H1 (cell line): ENCODE measurements around the gene CUTC. TPM values are rescaled to one million over a fixed set of nuclear protein-coding genes. Genes with fewer than 3 reads are reported as not detected.
A peak's percentile ranks its signal among the peaks of the same experiment; 100 is the strongest.

Source experiments
- CTCF ChIA-PET: fragments of 300-600 bp; sonication (Branson Sonifier 250); formaldehyde crosslinking; loops from one replicate; lab custom pipeline; 2021; ENCODE audit not compliant: partially characterized antibody; lab: Charles Lee
- POLR2A ChIA-PET: fragments of 300-600 bp; sonication (Branson Sonifier 250); formaldehyde crosslinking; loops from one replicate; lab custom pipeline; 2021; ENCODE audit warnings: inconsistent platforms; ENCODE audit not compliant: partially characterized antibody; lab: Charles Lee
- DNase-seq, 2 experiments: peaks; one replicate each; pipeline versions ENCODE4 v3.0.0 to v3.0.0-alpha.2; 2010 to 2022; ENCODE audit warnings: low spot score in 2 of 2, low read depth in 1 of 2, mixed read lengths in 1 of 2
- FAIRE-seq: peaks from 2 replicates; lab custom pipeline; 2011; peaks lifted over from hg19 to GRCh38; lab: Jason Lieb, UNC
- H2AFZ ChIP-seq: 2 replicates; pipeline ENCODE4 v1.8.1; 2012; ENCODE audit warnings: low read length, inconsistent platforms
- H2AK5ac ChIP-seq: 2 replicates; pipeline ENCODE4 v1.6.1; 2013; ENCODE audit warnings: low read depth, low read length
- H2BK120ac ChIP-seq: replicated peaks from 2 replicates; pipeline ENCODE3; 2013; ENCODE audit warnings: low read depth, low read length, inconsistent platforms
- H2BK12ac ChIP-seq: 2 replicates; pipeline ENCODE4 v1.6.1; 2013; ENCODE audit warnings: low read depth, low read length
- H2BK15ac ChIP-seq: 2 replicates; pipeline ENCODE4 v1.6.1; 2013; ENCODE audit warnings: low read length
- H2BK20ac ChIP-seq: 2 replicates; pipeline ENCODE4 v1.6.1; 2013; ENCODE audit warnings: low read length
- H2BK5ac ChIP-seq: 2 replicates; pipeline ENCODE4 v1.6.1; 2013; ENCODE audit warnings: low read depth, low read length
- H3K14ac ChIP-seq: 2 replicates; pipeline ENCODE4 v1.6.1; 2013; ENCODE audit warnings: inconsistent platforms; ENCODE audit not compliant: insufficient read length
- H3K18ac ChIP-seq: 2 replicates; pipeline ENCODE4 v1.6.1; 2013; ENCODE audit warnings: low read length; ENCODE audit errors: extremely low read depth
- H3K23ac ChIP-seq: 2 replicates; pipeline ENCODE4 v1.6.1; 2013; ENCODE audit warnings: inconsistent platforms; ENCODE audit not compliant: insufficient read length
- H3K23me2 ChIP-seq: 2 replicates; pipeline ENCODE4 v1.6.1; 2013; ENCODE audit warnings: low read depth, low read length
- H3K27ac ChIP-seq: 2 replicates; pipeline ENCODE4 v1.6.1; 2011; ENCODE audit warnings: low read depth, low read length, inconsistent platforms
- H3K27me3 ChIP-seq, 4 experiments: replicated peaks in 1 of 4; 1 replicate in 1 of 4; 2 replicates in 3 of 4; pipeline versions ENCODE4 v1.6.1 to v1.8.1; 2011 to 2013; ENCODE audit warnings: low read length in 3 of 4, mild to moderate bottlenecking in 3 of 4, inconsistent platforms in 2 of 4, mixed read lengths in 2 of 4, moderate library complexity in 1 of 4; ENCODE audit not compliant: control insufficient read depth in 3 of 4, insufficient read depth in 3 of 4; ENCODE audit errors: extremely low read depth in 1 of 4
- H3K36me3 ChIP-seq, 4 experiments: 2 replicates each; pipeline versions ENCODE4 v1.6.1 to v1.8.1; 2011 to 2013; ENCODE audit warnings: mild to moderate bottlenecking in 4 of 4, low read length in 3 of 4, moderate library complexity in 2 of 4, control low read depth in 1 of 4, inconsistent platforms in 1 of 4; ENCODE audit not compliant: insufficient read depth in 4 of 4, control insufficient read depth in 2 of 4
- H3K4ac ChIP-seq: replicated peaks from 2 replicates; pipeline ENCODE3; 2013; ENCODE audit warnings: low read length, low read depth, mixed read lengths, inconsistent platforms; ENCODE audit not compliant: insufficient read length
- H3K4me1 ChIP-seq, 4 experiments: replicated peaks in 1 of 4; 1 replicate in 1 of 4; 2 replicates in 3 of 4; pipeline versions ENCODE4 v1.6.1 to v1.8.1; 2011 to 2013; ENCODE audit warnings: low read length in 3 of 4, inconsistent platforms in 2 of 4, mixed read lengths in 1 of 4; ENCODE audit not compliant: insufficient read depth in 4 of 4, control insufficient read depth in 3 of 4
- H3K4me2 ChIP-seq, 2 experiments: 2 replicates each; pipeline versions ENCODE4 v1.6.1 to v1.8.1; 2011 to 2013; ENCODE audit warnings: low read depth in 2 of 2, low read length in 2 of 2, control low read depth in 1 of 2, inconsistent platforms in 1 of 2, mild to moderate bottlenecking in 1 of 2; ENCODE audit not compliant: insufficient read depth in 1 of 2
- H3K4me3 ChIP-seq, 4 experiments: fragments of 200-600, 300-600 bp in 1 of 4; sonication (generic), shearing (Covaris generic), sonication (Bioruptor Twin) in 1 of 4; 2 replicates each; pipeline versions ENCODE4 v1.5.1 to v1.8.1; 2011 to 2016; ENCODE audit warnings: low read length in 4 of 4, low read depth in 3 of 4, control low read depth in 2 of 4, inconsistent platforms in 2 of 4, mild to moderate bottlenecking in 2 of 4, mixed read lengths in 1 of 4, moderate library complexity in 1 of 4; ENCODE audit not compliant: insufficient read depth in 2 of 4; ENCODE audit errors: extremely low read depth in 1 of 4
- H3K56ac ChIP-seq: replicated peaks from 2 replicates; pipeline ENCODE3; 2013; ENCODE audit warnings: low read depth, mild to moderate bottlenecking, mixed read lengths, low read length, inconsistent platforms; ENCODE audit not compliant: insufficient read length
- H3K79me1 ChIP-seq: 2 replicates; pipeline ENCODE4 v1.6.1; 2013; ENCODE audit warnings: low read depth, low read length, control low read depth
- H3K79me2 ChIP-seq, 2 experiments: 2 replicates each; pipeline versions ENCODE4 v1.6.1 to v1.8.1; 2012 to 2013; ENCODE audit warnings: low read length in 2 of 2, mild to moderate bottlenecking in 2 of 2, inconsistent platforms in 1 of 2; ENCODE audit not compliant: insufficient read depth in 2 of 2, control insufficient read depth in 1 of 2
- H3K9ac ChIP-seq, 4 experiments: replicated peaks in 1 of 4; 1 replicate in 1 of 4; 2 replicates in 3 of 4; pipeline versions ENCODE4 v1.6.1 to v1.8.1; 2011 to 2013; ENCODE audit warnings: low read depth in 3 of 4, low read length in 3 of 4, control low read depth in 2 of 4, mild to moderate bottlenecking in 2 of 4, moderate library complexity in 2 of 4, inconsistent platforms in 1 of 4; ENCODE audit errors: extremely low read depth in 1 of 4
- H3K9me3 ChIP-seq, 2 experiments: 2 replicates each; pipeline versions ENCODE4 v1.6.1 to v1.8.1; 2012 to 2013; ENCODE audit warnings: mild to moderate bottlenecking in 2 of 2, moderate library complexity in 2 of 2, control low read depth in 1 of 2, inconsistent platforms in 1 of 2, low read depth in 1 of 2, low read length in 1 of 2, mixed read lengths in 1 of 2; ENCODE audit not compliant: insufficient read depth in 2 of 2
- H4K20me1 ChIP-seq, 2 experiments: replicated peaks in 1 of 2; 2 replicates each; pipeline versions ENCODE3 to v1.8.1; 2011 to 2013; ENCODE audit warnings: inconsistent platforms in 2 of 2, low read length in 2 of 2, mild to moderate bottlenecking in 1 of 2; ENCODE audit not compliant: insufficient read depth in 2 of 2, control insufficient read depth in 1 of 2
- H4K5ac ChIP-seq: 2 replicates; pipeline ENCODE4 v1.6.1; 2013; ENCODE audit warnings: low read length, low read depth, mixed read lengths, inconsistent platforms; ENCODE audit not compliant: insufficient read length
- H4K8ac ChIP-seq: 2 replicates; pipeline ENCODE4 v1.8.0; 2013; ENCODE audit warnings: mild to moderate bottlenecking, moderate library complexity, low read length, inconsistent platforms; ENCODE audit not compliant: insufficient read depth; ENCODE audit errors: extremely low read depth
- H4K91ac ChIP-seq: replicated peaks from 2 replicates; pipeline ENCODE3; 2013; ENCODE audit warnings: low read length, mixed read lengths, inconsistent platforms; ENCODE audit not compliant: insufficient read length
- SUZ12 ChIP-seq: fragments of 200-600 bp; sonication (generic); IDR thresholded peaks from 2 replicates; pipeline ENCODE4 v1.6.1; 2012; ENCODE audit warnings: mild to moderate bottlenecking, inconsistent platforms, low read length, moderate library complexity, mixed read lengths
- WGBS, 2 experiments: shearing (Covaris generic) in 1 of 2; methylation state at CpG; one replicate each; pipeline versions ENCODE4 v1.1.6 to v1.1.7; 2013 to 2015; ENCODE audit warnings: low lambda C conversion rate in 2 of 2, mixed read lengths in 2 of 2, inconsistent platforms in 1 of 2, low coverage in 1 of 2, missing lambda C conversion rate in 1 of 2; ENCODE audit not compliant: insufficient replicate concordance in 2 of 2, insufficient coverage in 1 of 2, insufficient read length in 1 of 2; ENCODE audit errors: extremely low coverage in 1 of 2, missing lambda C conversion rate in 1 of 2; 5-methylcytosine and 5-hydroxymethylcytosine counted together
- polyA plus RNA-seq, 7 experiments: library from polyadenylated mRNA; depleted of rRNA in 3 of 7; stranded (reverse) in 5 of 7; unstranded in 2 of 7; fragments of >200 nt in 5 of 7; fragments of 200-250 nt in 2 of 7; gene quantifications; 1 replicate in 5 of 7; 2 replicates in 1 of 7; 4 replicates in 1 of 7; pipeline versions ENCODE4 v1.2.1 to v1.2.3, GENCODE V29; 2011 to 2013; ENCODE audit warnings: missing spikeins in 2 of 7, mixed read lengths in 2 of 7
- total RNA-seq: library from RNA; stranded (reverse); fragmentation: NEBNext Ultra II Directional; extraction: Animal tissue kit (Norgen Biotek cat#: 25700); gene quantifications from 2 replicates; pipeline ENCODE4 v1.2.1, GENCODE V29; 2021
- TF ChIP-seq, protein P1 (sequence below), 3 experiments: IDR thresholded peaks; 1 replicate in 2 of 3; 2 replicates in 1 of 3; pipeline versions ENCODE4 v1.5.1 to v1.6.1; 2011; ENCODE audit warnings: low read length in 3 of 3, mild to moderate bottlenecking in 3 of 3, inconsistent platforms in 2 of 3, low read depth in 1 of 3, moderate library complexity in 1 of 3; ENCODE audit not compliant: insufficient read depth in 1 of 3; ENCODE audit errors: control extremely low read depth in 1 of 3

The CUTC gene
- total and polyA plus RNA-seq, 2 of the 8 experiments (the other 6 are each of a cell fraction or from before 2014, with no cell fraction given), result 25.3 to 25.6 TPM

GRCh38 chr10:99698504-99699080 lies 33.4 kb upstream of the CUTC start:
- Histone ChIP-seq H3K23ac (no peak overlapping the region), H2AK5ac (no peak overlapping the region), H3K79me1 (no peaks in the 10 kb centered on the region), H4K5ac (no peak overlapping the region), H2BK20ac (no peak overlapping the region), H3K56ac (no peak overlapping the region), H3K79me2 (no peaks in the 10 kb centered on the region), H3K27ac (no peak overlapping the region), H2BK5ac (no peak overlapping the region), H4K91ac (no peak overlapping the region), H2AFZ (no peak overlapping the region), H3K4me3 (no peak overlapping the region), H3K18ac (no peak overlapping the region), H3K36me3 (peaks cover 5 to 28% (median 13%) of the 10 kb centered on the region in 4 experiments), H3K9ac (no peak overlapping the region), H3K14ac (no peak overlapping the region), H3K4me2 (no peak overlapping the region), H2BK15ac (no peak overlapping the region), H3K9me3 (no peaks in the 10 kb centered on the region), H3K27me3 (no peaks in the 10 kb centered on the region), H3K23me2 (no peaks in the 10 kb centered on the region), H4K20me1 (peaks cover 1 to 2% of the 10 kb centered on the region in 2 experiments), H4K8ac (no peak overlapping the region; the same call in 1 of the 2 replicates), H2BK12ac (no peak overlapping the region), H2BK120ac (no peak overlapping the region), H3K4me1 (no peaks in the 10 kb centered on the region), H3K4ac (no peak overlapping the region)
- DNase-seq (no peak), FAIRE-seq (no peak)
- TF ChIP-seq, protein P1, sequence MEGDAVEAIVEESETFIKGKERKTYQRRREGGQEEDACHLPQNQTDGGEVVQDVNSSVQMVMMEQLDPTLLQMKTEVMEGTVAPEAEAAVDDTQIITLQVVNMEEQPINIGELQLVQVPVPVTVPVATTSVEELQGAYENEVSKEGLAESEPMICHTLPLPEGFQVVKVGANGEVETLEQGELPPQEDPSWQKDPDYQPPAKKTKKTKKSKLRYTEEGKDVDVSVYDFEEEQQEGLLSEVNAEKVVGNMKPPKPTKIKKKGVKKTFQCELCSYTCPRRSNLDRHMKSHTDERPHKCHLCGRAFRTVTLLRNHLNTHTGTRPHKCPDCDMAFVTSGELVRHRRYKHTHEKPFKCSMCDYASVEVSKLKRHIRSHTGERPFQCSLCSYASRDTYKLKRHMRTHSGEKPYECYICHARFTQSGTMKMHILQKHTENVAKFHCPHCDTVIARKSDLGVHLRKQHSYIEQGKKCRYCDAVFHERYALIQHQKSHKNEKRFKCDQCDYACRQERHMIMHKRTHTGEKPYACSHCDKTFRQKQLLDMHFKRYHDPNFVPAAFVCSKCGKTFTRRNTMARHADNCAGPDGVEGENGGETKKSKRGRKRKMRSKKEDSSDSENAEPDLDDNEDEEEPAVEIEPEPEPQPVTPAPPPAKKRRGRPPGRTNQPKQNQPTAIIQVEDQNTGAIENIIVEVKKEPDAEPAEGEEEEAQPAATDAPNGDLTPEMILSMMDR (IDR thresholded peaks at IDR 0.05; ENCODE audit: control extremely low read depth in 1 of 3, insufficient read depth in 1 of 3, low read depth in 1 of 3, low read length in 3 of 3), result peak in 1 of 3 experiments; percentile 6; a peak in 1 of 4 replicates
- TF ChIP-seq SUZ12, result no peak
- ChIA-PET POLR2A (no interaction called here), CTCF (no interaction called here)
- 91% methylated on average over 8 of the region's 8 CpGs; no CpG with 5 or more reads in 1 of the 2 experiments for WGBS, 2 experiments
